SK-N-MC (cell line): ENCODE results near the gene SMIM14.

Experiments used
- EZH2 ChIP-seq: fragments of 200-600 bp; sonication (generic); IDR thresholded peaks from one replicate; pipeline ENCODE4 v1.6.1; 2017; ENCODE audit warnings: antibody characterized with exemption
- FOXP2 ChIP-seq: optimal IDR thresholded peaks from 2 replicates; pipeline ENCODE3; 2011; ENCODE audit warnings: mild to moderate bottlenecking, moderate library complexity; ENCODE audit not compliant: insufficient read depth; ENCODE audit errors: extremely low read length, control extremely low read depth
- POLR2AphosphoS5 ChIP-seq: IDR thresholded peaks from 2 replicates; pipeline ENCODE4 v1.6.1; 2012; ENCODE audit warnings: mild to moderate bottlenecking, low read depth, low read length, borderline replicate concordance

DNA sequence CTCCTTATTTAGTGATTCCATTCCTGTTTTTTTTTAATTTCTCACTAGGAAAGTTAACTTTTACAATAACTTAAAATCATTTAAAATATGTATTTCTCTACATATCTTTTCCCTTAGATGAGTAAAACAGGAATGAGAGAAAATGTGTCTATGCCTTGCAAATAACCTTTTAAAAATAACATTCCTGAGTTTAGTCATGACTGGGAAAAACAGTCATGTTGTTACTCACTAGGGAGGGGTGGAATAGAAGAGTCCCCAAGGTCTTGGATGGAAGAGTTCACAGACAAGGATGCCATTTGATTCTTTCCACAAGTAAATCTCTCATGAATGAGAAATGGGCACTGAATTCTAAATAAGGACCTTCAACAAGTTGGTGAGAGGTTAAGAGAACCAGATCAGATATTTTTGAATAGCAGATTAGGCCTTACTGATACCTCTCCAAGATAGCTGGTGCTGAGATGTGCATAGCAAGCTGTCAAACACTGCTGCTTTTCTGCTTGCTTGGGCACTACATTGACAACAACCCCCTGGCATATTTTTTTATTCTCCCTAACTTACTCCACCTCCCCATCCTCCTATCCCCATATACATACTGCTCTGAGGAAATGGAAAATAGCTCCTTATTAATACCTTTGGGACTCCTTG lies 136.5 kb downstream of the SMIM14 start:
- TF ChIP-seq POLR2AphosphoS5 = no peak
- TF ChIP-seq EZH2 = no peak
- no peak for TF ChIP-seq FOXP2
